AG09319 (cell line): ENCODE measurements around the gene AHNAK2.

Experiments
- DNase-seq: peaks from one replicate; pipeline ENCODE4 v3.0.0-alpha.2; 2010; ENCODE audit warnings: low read depth; ENCODE audit errors: extremely low read depth
- CTCF ChIP-seq: IDR thresholded peaks from 2 replicates; pipeline ENCODE4 v1.5.1; 2011; ENCODE audit warnings: low read depth, mild to moderate bottlenecking, inconsistent platforms, low read length, moderate library complexity

AHNAK2 gene

DNA sequence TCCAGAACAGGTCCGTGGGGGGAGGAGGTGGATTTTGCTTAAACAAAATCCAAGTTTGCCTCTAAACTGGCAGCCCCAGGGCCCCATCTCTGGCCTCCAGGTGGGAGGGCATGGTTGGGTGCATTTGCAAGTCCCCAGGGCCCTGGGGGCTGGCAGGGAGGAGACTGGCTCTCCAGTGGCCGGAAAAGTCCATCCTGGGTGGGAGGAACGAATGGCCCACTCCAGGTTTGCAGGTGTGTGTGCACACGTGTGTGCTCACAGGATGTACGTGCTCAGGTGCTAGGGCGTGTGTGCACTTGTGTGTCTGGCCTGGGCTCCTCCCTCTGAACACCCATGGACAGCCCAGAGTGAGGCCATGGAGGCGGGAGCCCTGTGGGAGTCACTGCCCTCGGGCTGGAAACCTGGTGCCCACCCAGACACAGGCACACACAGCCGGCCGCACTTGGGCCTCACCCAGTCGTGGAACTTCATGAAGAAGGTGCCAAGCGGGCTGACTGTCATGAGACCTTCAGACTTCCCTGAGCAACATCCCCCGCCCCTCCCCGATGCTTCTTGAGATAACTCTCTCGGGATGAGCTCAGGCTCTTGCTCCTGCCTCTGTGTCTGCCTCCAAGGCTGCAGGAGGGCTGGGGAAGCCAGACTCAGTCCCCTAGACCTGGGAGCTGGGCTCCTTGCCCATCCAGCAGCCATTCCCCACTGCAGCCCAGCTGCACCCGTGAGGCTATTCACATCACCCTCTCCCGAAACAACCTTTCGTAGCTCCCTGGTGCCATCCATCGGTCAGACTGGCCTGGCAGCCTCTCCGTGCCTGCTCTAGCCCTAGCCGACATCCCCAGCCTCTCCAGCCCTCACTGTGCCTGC is 9.4 kb downstream of the AHNAK2 start:
- DNase-seq, result no peak
- no peak for TF ChIP-seq CTCF

DNA sequence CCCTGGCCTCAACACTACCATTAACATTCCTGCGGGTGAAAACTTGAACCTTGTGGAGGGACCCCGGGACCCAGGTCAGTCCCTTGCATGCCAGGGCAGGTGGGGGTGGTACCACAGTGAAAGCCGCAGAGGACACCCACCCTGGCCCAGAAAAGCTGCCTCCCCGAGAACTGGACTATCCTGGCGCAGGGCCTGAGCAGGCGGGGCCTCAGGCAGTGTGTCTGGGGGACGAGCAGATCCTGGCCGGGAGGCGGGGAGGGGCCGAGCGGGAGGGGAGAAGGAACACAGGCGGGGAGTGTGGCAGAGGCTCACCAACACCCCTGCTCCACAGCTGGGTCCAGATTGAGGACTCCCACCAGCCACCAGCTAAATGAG is 10.0 kb downstream of the AHNAK2 start:
- TF ChIP-seq CTCF, result no peak
- no peak for DNase-seq

DNA sequence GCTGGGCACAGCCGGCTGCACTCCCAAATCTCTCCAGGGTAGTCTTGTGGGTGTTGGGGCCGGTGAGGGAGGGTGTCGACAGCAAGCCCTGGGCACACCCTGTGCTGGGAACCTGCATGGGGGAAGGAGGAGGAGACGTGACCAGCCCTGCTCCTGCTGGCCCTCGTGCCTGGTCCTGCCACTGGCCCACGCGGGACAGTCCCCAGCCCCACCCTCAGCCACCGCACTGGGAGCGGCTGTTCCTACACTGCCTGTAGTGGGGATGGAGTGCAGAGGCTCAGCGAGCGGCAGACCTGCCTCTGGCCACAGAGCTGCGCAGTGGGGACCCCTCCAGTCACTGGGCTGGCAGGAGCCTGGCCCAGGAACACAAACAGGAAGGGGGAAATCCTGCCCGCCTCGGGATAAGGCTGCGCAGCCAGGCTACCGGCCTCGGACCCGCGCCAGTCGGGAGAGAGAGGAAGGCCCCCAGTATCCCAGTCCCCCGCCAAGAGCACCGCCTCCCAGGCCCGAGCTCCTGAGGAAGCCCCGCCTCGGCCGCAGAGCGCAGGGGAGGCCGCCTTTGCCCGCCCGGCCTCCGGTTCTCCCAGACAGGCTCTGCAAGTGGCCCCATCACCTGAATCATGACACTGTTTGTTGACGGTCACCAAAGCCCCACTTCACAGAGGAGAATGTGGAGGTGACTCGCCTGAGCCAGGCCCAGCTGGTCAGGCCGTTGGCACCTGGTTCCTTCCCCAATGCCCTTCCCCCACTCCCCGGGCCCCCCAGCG is 10.6 kb downstream of the AHNAK2 start:
- DNase-seq, result no peak
- TF ChIP-seq CTCF, result no peak; the same call in 1 of the 2 replicates

DNA sequence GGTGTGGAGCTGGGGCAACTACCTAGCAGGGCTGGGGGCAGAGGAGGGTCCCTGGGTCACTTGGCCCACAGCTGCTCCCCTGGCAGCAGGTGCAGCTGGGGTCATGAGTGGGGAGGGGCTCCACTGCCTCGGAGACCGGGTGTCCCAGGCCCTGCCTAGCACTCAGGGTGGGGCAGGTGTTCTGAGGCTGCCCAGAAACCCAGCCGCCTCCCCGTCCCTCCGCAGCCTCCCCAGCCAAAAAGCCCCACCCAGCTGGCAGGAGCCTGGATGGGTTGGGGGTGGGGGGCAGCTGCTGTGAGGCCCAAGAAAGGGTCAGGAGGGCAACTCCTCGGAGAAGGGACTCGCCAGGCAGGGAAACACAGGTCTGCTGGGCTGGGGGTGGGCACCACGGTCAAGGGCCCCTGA is 11.2 kb downstream of the AHNAK2 start:
- no peak for TF ChIP-seq CTCF
- DNase-seq, result no peak

DNA sequence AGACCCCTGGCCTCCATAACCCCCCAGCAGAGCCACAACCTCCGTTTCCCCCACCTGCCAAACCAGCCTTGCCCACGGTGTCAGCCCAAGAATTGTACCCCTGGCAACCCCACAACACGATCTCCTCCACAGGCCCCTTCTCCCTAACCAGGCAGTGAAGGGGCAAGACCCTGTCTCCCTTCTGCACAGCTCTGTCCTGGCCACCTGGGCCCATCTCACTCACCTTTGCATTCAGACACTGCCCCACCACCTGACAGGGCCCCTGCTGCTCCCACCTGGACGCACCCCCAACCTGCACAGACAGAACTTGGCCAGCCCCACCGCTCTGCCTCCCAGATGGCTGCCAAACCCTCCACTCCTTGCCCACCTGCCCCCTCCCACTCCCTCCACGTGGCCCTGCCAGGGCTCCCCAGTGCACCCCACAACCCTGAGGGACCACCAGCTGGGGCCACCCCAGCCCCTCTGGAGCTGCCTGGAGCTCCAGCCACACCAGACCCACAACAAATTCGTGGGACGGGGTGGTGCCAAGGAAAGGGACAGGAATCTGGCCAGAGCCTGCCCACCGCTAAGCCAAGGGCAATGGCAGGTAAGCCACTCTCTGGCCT is 11.8 kb downstream of the AHNAK2 start:
- TF ChIP-seq CTCF, result no peak
- no peak for DNase-seq

- TF ChIP-seq CTCF, result no peak
- no peak for DNase-seq
These were observed 12.5 kb downstream of the AHNAK2 start for GRCh38 chr14:104965561-104966231.
